ENCODE results near the gene PLAGL1. TPM values are rescaled to one million over a fixed set of nuclear protein-coding genes. Genes with fewer than 3 reads are reported as not detected.
"Not testable (repeated sequence)": the region's sequence is repeated elsewhere in the genome, so short reads cannot be mapped to it uniquely, and the experiment has no call there.

The PLAGL1 gene
- total RNA-seq, 1 experiment from 2014 or later = 0.05 TPM

DNA sequence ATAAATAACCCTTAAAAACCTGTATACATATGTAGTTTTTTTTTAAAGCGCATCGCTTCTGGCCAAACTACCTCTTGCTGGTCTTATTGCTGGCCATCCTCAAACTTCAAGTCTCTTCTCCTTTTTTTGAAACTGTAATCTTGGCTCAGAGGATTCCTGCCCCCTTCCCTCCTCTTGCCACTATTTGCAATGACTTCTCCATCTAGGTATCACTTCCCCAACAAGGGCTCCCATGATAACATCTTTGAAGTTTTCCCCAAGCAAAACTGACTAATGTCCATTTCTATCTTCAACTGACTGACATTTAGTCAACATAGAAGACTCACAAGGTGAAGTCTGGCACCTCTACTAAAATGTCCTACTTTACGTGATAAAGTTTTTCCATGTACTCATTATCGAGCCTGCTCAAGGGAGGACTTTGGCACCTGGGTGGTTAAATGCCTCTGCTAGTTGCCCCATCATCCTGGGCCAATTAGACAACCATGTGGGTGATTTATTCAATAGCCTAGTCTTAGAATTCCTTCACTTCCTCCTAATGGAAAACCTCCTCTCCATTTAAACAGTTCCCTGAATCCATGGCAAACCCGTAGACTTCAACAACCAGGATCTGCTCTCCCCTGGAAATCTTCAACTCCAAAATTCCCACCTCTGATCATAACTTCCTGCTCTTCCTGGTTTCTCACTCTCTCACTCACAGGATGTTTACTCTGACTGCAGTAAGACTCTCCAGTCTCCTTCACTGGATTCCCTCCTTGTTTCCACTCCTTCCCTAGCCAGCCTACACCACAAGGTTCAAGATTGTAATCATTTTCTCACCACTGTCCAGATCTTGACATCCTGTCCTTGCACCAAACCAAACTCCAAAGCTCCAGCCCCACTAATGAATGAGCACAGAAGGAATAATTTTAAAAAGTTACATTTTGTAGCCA is 9.4 kb upstream of the PLAGL1 start:
- in situ Hi-C loops (cut with HindIII; ENCODE audit: low pct_unique_long_range_greater_than_20kb, low sequenced_read_pairs) = no loop called here
- DNase-seq (ENCODE audit: low read depth, low spot score) = no peak

DNA sequence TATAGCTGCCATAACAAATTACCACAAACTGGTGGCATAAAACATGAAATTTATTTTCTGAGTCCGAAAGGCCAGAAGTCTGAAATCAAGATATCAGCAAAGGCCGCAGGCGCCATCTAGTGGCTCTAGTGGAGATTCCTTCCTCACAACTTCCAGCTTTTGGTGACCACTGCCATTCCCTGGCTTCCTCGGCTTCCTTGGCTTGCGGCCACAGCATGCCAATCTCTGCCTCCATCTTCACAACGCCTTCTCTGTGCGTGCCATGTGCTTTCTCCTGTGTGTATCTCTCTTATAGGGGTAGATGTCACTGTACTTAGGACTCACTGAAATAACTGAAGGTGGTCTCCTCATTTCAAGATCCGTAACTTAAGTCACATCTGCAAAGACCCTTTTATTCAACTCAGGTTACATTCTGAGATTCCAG is 5.4 kb upstream of the PLAGL1 start:
- in situ Hi-C loops (cut with HindIII; ENCODE audit: low pct_unique_long_range_greater_than_20kb, low sequenced_read_pairs) = no loop called here
- DNase-seq (ENCODE audit: low read depth, low spot score) = peak; percentile 81

DNA sequence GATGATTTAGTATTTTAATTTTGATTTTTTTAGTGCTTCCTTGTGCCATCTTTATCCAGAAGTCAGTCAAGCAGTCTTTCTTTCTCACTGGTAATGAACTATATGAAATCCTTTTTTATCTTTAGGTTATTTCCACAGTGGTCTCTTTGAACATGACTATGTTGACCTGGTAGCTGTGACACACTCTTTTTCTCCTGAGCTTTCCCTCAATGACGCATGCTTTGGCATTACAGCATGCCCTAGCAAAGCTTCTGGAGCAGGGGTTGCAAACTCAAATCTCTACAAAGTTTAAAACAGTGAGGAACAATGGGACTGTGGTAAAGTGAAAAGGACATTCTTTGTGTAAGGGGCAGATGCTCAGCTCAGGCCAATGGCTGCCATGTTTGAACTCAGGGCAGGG is 4.5 kb upstream of the PLAGL1 start:
- in situ Hi-C loops (cut with HindIII; ENCODE audit: low pct_unique_long_range_greater_than_20kb, low sequenced_read_pairs) = no loop called here
- no peak for DNase-seq (ENCODE audit: low read depth, low spot score)

DNA sequence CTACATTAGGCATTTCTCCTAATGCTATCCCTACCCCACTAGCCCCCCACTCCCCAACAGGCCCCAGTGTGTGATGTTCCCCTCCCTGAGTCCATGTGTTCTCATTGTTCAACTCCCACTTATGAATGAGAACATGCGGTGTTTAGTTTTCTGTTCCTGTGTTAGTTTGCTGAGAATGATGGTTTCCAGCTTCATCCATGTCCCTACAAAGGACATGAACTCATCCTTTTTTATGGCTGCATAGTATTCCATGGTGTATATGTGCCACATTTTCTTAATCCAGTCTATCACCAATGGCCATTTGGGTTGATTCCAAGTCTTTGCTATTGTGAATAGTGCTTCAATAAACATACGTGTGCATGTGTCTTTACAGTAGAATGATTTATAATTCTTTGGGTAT is 1.6 kb upstream of the PLAGL1 start:
- in situ Hi-C loops (cut with HindIII; ENCODE audit: low pct_unique_long_range_greater_than_20kb, low sequenced_read_pairs); DNase-seq (ENCODE audit: low read depth, low spot score): not testable (repeated sequence)

DNA sequence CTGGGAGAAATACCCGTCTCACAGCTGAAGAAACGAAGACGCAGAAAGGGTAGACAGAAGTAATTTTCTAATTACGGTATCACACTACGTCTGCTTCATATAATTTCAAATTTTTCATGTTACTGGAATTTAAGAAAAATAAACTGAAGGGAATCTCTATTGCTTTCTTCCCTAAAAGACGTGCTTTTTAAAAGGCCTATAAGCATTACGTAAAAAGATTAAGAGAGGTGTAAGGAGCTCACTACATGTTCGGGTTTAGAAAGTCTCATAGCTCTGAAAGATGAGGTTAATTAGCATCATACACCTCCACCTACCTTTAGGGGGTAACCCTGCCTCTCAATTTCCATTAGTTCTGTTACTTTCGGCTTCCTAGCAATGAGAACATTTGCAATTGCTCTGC is 787 bp upstream of the PLAGL1 start:
- no peak for DNase-seq (ENCODE audit: low read depth, low spot score)
- in situ Hi-C loops (cut with HindIII; ENCODE audit: low pct_unique_long_range_greater_than_20kb, low sequenced_read_pairs) = no loop called here

GRCh38 chr6:144007478-144008119 is 460 bp downstream of the PLAGL1 start:
- in situ Hi-C loops (cut with HindIII; ENCODE audit: low pct_unique_long_range_greater_than_20kb, low sequenced_read_pairs) = no loop called here
- DNase-seq (ENCODE audit: low read depth, low spot score) = no peak

GRCh38 chr6:144006736-144007477 is 1.2 kb downstream of the PLAGL1 start:
- in situ Hi-C loops (cut with HindIII; ENCODE audit: low pct_unique_long_range_greater_than_20kb, low sequenced_read_pairs) = no loop called here
- DNase-seq (ENCODE audit: low read depth, low spot score) = no peak

DNA sequence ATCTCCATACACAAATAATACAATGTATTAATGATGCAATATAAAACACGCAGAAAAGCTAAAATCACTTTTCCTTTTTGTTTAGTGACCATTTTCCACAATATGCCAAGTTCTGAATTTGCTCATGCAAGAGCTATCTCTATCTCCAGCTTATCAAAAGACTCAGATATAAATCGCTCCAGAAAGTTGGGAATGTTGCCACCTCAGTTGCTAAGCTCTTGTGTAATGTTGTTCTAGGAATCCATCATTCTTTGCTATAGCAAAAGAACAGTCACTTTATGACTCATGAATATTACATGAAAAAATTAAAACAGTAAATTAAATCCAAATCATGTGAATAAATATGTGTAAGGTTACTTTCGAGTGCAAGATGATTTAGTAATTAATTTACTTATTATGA is 8.7 kb downstream of the PLAGL1 start:
- in situ Hi-C loops (cut with HindIII; ENCODE audit: low pct_unique_long_range_greater_than_20kb, low sequenced_read_pairs) = no loop called here
- DNase-seq (ENCODE audit: low read depth, low spot score) = no peak

DNA sequence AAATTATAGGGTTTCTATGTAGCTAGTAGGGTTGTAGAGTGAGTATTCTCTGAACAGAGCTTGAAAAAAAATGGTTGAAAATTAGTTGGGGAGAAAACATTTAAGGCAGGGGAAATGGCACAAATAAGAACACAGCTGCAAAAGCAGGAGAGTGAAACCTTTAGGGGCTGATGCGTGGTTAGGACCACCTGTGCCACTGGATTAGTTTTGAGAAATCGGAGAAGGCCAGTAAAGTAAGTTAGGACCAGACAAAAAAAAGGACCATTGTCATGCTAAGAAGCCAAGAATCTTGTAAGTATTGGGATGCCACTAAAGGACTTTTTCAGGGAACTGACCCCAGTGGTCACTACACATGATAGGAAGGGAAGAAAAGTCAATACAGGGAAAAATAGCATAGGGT is 9.4 kb downstream of the PLAGL1 start:
- no peak for DNase-seq (ENCODE audit: low read depth, low spot score)
- in situ Hi-C loops (cut with HindIII; ENCODE audit: low pct_unique_long_range_greater_than_20kb, low sequenced_read_pairs) = no loop called here

- DNase-seq (ENCODE audit: low read depth, low spot score) = no peak
- in situ Hi-C loops (cut with HindIII; ENCODE audit: low pct_unique_long_range_greater_than_20kb, low sequenced_read_pairs) = no loop called here
These were observed 14.0 kb downstream of the PLAGL1 start for GRCh38 chr6:143993965-143994646.

DNA sequence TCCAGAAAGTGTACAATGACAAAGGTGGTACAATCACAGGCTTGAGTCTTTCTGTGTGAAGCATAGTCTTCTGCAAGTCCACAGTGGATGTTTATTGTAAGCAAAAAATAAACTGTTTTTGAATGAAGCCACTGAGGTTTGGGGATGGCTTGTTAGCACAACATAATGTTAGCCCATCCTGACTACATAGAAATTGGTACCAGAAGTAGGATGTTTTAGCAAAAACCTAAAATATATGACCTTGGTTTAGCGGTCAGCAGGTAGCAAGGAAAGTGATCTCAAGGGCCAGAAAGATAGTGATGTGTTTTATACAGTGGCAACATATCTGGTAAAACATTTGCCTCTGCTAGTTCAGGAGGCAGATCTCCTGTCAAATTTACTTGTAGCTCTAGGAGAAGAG is 15.8 kb downstream of the PLAGL1 start:
- no peak for DNase-seq (ENCODE audit: low read depth, low spot score)
- in situ Hi-C loops (cut with HindIII; ENCODE audit: low pct_unique_long_range_greater_than_20kb, low sequenced_read_pairs) = no loop called here

- in situ Hi-C loops (cut with HindIII; ENCODE audit: low pct_unique_long_range_greater_than_20kb, low sequenced_read_pairs) = no loop called here
- no peak for DNase-seq (ENCODE audit: low read depth, low spot score)
These were observed 21.5 kb downstream of the PLAGL1 start for GRCh38 chr6:143986463-143987065.

DNA sequence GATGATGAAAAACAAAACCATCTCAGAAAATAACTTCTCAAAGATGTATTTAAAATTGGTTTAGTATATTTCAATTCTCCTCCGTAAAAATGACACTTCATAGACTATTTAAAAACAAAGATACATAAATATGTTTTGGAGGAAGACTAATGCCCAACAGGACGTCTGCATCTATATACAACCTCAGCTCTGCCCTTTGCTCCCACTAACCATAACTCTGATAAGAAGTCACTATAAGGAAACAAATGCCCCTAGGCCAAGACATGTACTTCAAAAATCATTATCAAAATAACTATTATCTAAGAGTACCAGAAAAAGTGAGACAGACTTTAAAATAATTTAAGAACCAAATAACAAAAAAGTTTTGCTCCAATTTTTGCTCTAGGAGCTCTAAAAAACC is 23.4 kb downstream of the PLAGL1 start:
- in situ Hi-C loops (cut with HindIII; ENCODE audit: low pct_unique_long_range_greater_than_20kb, low sequenced_read_pairs) = no loop called here
- no peak for DNase-seq (ENCODE audit: low read depth, low spot score)

DNA sequence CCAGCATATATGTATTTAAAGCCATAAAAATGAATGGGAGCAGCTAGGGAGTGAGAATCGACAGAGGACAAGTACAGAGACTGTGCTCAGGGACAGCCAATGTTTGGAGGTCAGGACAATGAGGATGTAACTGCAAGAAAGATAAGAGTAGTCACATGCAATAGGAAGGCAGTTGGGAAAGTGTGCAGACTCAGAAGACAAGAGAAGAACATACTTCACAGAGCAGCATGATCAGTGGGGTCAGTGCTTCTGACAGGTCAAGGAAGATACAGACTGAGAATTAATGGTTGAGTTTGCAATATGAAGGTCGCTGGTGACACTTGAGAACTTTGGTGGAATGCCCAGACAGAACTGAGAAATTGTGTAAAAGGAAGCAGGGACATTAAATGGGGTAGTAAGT is 25.1 kb downstream of the PLAGL1 start:
- in situ Hi-C loops (cut with HindIII; ENCODE audit: low pct_unique_long_range_greater_than_20kb, low sequenced_read_pairs) = no loop called here
- no peak for DNase-seq (ENCODE audit: low read depth, low spot score)

- in situ Hi-C loops (cut with HindIII; ENCODE audit: low pct_unique_long_range_greater_than_20kb, low sequenced_read_pairs) = no loop called here
- DNase-seq (ENCODE audit: low read depth, low spot score) = no peak
These were observed 27.1 kb downstream of the PLAGL1 start for GRCh38 chr6:143980921-143981320.

GRCh38 chr6:143976806-143977349 is 31.2 kb downstream of the PLAGL1 start:
- in situ Hi-C loops (cut with HindIII; ENCODE audit: low pct_unique_long_range_greater_than_20kb, low sequenced_read_pairs) = no loop called here
- no peak for DNase-seq (ENCODE audit: low read depth, low spot score)

- in situ Hi-C loops (cut with HindIII; ENCODE audit: low pct_unique_long_range_greater_than_20kb, low sequenced_read_pairs) = no loop called here
- DNase-seq (ENCODE audit: low read depth, low spot score) = no peak
These were observed 34.0 kb downstream of the PLAGL1 start for GRCh38 chr6:143974089-143974488.
